ENCODE results near the gene GYPE. TPM values are rescaled to one million over a fixed set of nuclear protein-coding genes. Genes with fewer than 3 reads are reported as not detected.
"Not testable (repeated sequence)": the region's sequence is repeated elsewhere in the genome, so short reads cannot be mapped to it uniquely, and the experiment has no call there.

Gene GYPE
- total and polyA plus RNA-seq, 2 of the 13 experiments (the other 11 are each of a cell fraction or from before 2014, with no cell fraction given) = not detected

- H3K36me3 ChIP-seq (replicated peaks in 1 of 2; ENCODE audit: control insufficient read depth in 1 of 2, insufficient read depth in 2 of 2, low read length in 2 of 2); H3K4me1 ChIP-seq (ENCODE audit: insufficient read depth, low read length); H3K79me2 ChIP-seq (ENCODE audit: insufficient read depth, low read length); CTCF ChIA-PET (ENCODE audit: low intra/inter-chr PET ratio, low total read pairs); H3K27me3 ChIP-seq (ENCODE audit: control insufficient read depth in 1 of 2, insufficient read depth in 2 of 2, low read length in 2 of 2); intact Hi-C loops (cut with micrococcal nuclease; ENCODE audit: unreplicated experiment); FAIRE-seq; H3K4me3 ChIP-seq (replicated peaks in 1 of 3; ENCODE audit: insufficient read depth in 1 of 3, low read depth in 2 of 3, low read length in 3 of 3); H3K27ac ChIP-seq (ENCODE audit: extremely low read length, insufficient read depth, low read length); H3K9ac ChIP-seq (ENCODE audit: insufficient read depth, low read depth, low read length); POLR2A ChIA-PET; in situ Hi-C loops (cut with HindIII; ENCODE audit: extremely low pct_ligation_motif_present, low pct_unique_long_range_greater_than_20kb); ATAC-seq; H3K4me2 ChIP-seq (ENCODE audit: low read depth, low read length); H3K9me3 ChIP-seq (ENCODE audit: low read length); H2AFZ ChIP-seq (ENCODE audit: low read length); BruUV-seq (replicated peaks); DNase-seq (ENCODE audit: low spot score); H4K20me1 ChIP-seq (ENCODE audit: insufficient read depth, low read length): not testable (repeated sequence)
- WGBS (ENCODE audit: low lambda C conversion rate) = 6% methylated on average over 2 of the region's 2 CpGs
Measured at GRCh38 chr4:143875357-143875756, 30.0 kb downstream of the GYPE start.

- H3K27me3 ChIP-seq (ENCODE audit: control insufficient read depth in 1 of 2, insufficient read depth in 2 of 2, low read length in 2 of 2); intact Hi-C loops (cut with micrococcal nuclease; ENCODE audit: unreplicated experiment); H2AFZ ChIP-seq (ENCODE audit: low read length); H3K4me3 ChIP-seq (replicated peaks in 1 of 3; ENCODE audit: insufficient read depth in 1 of 3, low read depth in 2 of 3, low read length in 3 of 3); H3K4me1 ChIP-seq (ENCODE audit: insufficient read depth, low read length); DNase-seq (ENCODE audit: low spot score); H3K9me3 ChIP-seq (ENCODE audit: low read length); POLR2A ChIA-PET; CTCF ChIA-PET (ENCODE audit: low intra/inter-chr PET ratio, low total read pairs); H3K36me3 ChIP-seq (replicated peaks in 1 of 2; ENCODE audit: control insufficient read depth in 1 of 2, insufficient read depth in 2 of 2, low read length in 2 of 2); FAIRE-seq; ATAC-seq; BruUV-seq (replicated peaks); H3K9ac ChIP-seq (ENCODE audit: insufficient read depth, low read depth, low read length); H3K27ac ChIP-seq (ENCODE audit: extremely low read length, insufficient read depth, low read length); in situ Hi-C loops (cut with HindIII; ENCODE audit: extremely low pct_ligation_motif_present, low pct_unique_long_range_greater_than_20kb); H3K4me2 ChIP-seq (ENCODE audit: low read depth, low read length); H4K20me1 ChIP-seq (ENCODE audit: insufficient read depth, low read length); H3K79me2 ChIP-seq (ENCODE audit: insufficient read depth, low read length): not testable (repeated sequence)
- WGBS (ENCODE audit: low lambda C conversion rate) = 4% methylated on average over 2 of the region's 3 CpGs
Measured at GRCh38 chr4:143870523-143871268, 34.7 kb downstream of the GYPE start.

GRCh38 chr4:143869925-143870324, 35.4 kb downstream of the GYPE start:
- 0% methylated on average over 3 of the region's 3 CpGs for WGBS (ENCODE audit: low lambda C conversion rate)
- not testable (repeated sequence) for FAIRE-seq

GRCh38 chr4:143862716-143863115, 42.6 kb downstream of the GYPE start:
- BruUV-seq (replicated peaks); H3K4me3 ChIP-seq (replicated peaks in 1 of 3; ENCODE audit: insufficient read depth in 1 of 3, low read depth in 2 of 3, low read length in 3 of 3): not testable (repeated sequence)

More at GRCh38 chr4:143869925-143870324, 35.4 kb downstream of the GYPE start:
- H3K4me1 ChIP-seq (ENCODE audit: insufficient read depth, low read length); H3K4me2 ChIP-seq (ENCODE audit: low read depth, low read length); H3K9me3 ChIP-seq (ENCODE audit: low read length); DNase-seq (ENCODE audit: low spot score); in situ Hi-C loops (cut with HindIII; ENCODE audit: extremely low pct_ligation_motif_present, low pct_unique_long_range_greater_than_20kb); ATAC-seq; BruUV-seq (replicated peaks); POLR2A ChIA-PET; H3K4me3 ChIP-seq (replicated peaks in 1 of 3; ENCODE audit: insufficient read depth in 1 of 3, low read depth in 2 of 3, low read length in 3 of 3); H2AFZ ChIP-seq (ENCODE audit: low read length); H4K20me1 ChIP-seq (ENCODE audit: insufficient read depth, low read length); H3K9ac ChIP-seq (ENCODE audit: insufficient read depth, low read depth, low read length); H3K36me3 ChIP-seq (replicated peaks in 1 of 2; ENCODE audit: control insufficient read depth in 1 of 2, insufficient read depth in 2 of 2, low read length in 2 of 2); CTCF ChIA-PET (ENCODE audit: low intra/inter-chr PET ratio, low total read pairs); H3K27ac ChIP-seq (ENCODE audit: extremely low read length, insufficient read depth, low read length); intact Hi-C loops (cut with micrococcal nuclease; ENCODE audit: unreplicated experiment); H3K27me3 ChIP-seq (ENCODE audit: control insufficient read depth in 1 of 2, insufficient read depth in 2 of 2, low read length in 2 of 2); H3K79me2 ChIP-seq (ENCODE audit: insufficient read depth, low read length): not testable (repeated sequence)

More at GRCh38 chr4:143862716-143863115, 42.6 kb downstream of the GYPE start:
- DNase-seq (ENCODE audit: low spot score); H3K27ac ChIP-seq (ENCODE audit: extremely low read length, insufficient read depth, low read length); CTCF ChIA-PET (ENCODE audit: low intra/inter-chr PET ratio, low total read pairs); H3K9me3 ChIP-seq (ENCODE audit: low read length); FAIRE-seq; ATAC-seq; H3K4me2 ChIP-seq (ENCODE audit: low read depth, low read length); POLR2A ChIA-PET; H3K79me2 ChIP-seq (ENCODE audit: insufficient read depth, low read length); H2AFZ ChIP-seq (ENCODE audit: low read length); H3K9ac ChIP-seq (ENCODE audit: insufficient read depth, low read depth, low read length); H3K27me3 ChIP-seq (ENCODE audit: control insufficient read depth in 1 of 2, insufficient read depth in 2 of 2, low read length in 2 of 2); intact Hi-C loops (cut with micrococcal nuclease; ENCODE audit: unreplicated experiment); H3K4me1 ChIP-seq (ENCODE audit: insufficient read depth, low read length); in situ Hi-C loops (cut with HindIII; ENCODE audit: extremely low pct_ligation_motif_present, low pct_unique_long_range_greater_than_20kb); H4K20me1 ChIP-seq (ENCODE audit: insufficient read depth, low read length); H3K36me3 ChIP-seq (replicated peaks in 1 of 2; ENCODE audit: control insufficient read depth in 1 of 2, insufficient read depth in 2 of 2, low read length in 2 of 2): not testable (repeated sequence)
- 44% methylated on average over 1 of the region's 1 CpG for WGBS (ENCODE audit: low lambda C conversion rate)
